ENCODE measurements around the gene KIAA1671. TPM values are rescaled to one million over a fixed set of nuclear protein-coding genes. Genes with fewer than 3 reads are reported as not detected.

The KIAA1671 gene
- total and polyA plus RNA-seq, 4 donors = 8.7 to 35.9 (median 19.1) TPM

DNA sequence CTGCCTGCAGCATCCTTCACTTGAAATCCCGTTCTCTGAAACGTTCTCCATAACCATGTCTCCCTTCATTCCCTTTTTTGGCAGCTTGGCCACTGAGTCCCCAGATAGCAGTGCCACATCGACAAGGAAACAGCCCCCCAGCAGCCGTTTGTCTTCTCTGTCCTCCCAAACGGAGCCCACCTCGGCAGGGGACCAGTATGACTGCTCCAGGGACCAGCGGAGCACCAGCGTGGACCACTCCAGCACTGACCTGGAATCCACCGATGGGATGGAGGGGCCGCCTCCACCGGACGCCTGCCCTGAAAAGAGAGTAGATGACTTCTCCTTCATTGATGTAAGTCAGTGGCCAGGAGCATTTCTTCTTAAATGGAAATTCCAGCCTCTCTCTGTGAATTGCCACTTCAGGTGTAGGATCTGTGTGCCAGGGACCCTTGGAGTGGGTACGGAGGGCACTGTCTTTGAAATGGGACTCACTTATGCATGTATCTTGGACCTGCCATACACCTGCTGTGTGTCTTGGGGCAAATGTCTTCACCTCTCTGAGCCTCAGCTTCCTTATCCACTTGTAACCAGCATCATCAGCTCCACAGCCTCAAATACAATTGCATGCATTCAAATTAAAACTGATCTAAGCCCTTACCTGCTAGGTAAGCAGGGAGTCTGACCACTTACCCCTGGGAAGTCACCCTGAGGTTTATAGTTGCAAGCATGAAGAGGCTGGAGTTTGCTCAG lies 221.8 kb downstream of the KIAA1671 start:
- Histone ChIP-seq H3K9ac (ENCODE audit: low read depth in 1 of 2, low read length in 2 of 2) (no peak overlapping the region), H3K36me3 (ENCODE audit: control insufficient read depth in 4 of 4, insufficient read depth in 3 of 4, low read depth in 1 of 4, low read length in 3 of 4) (peaks cover 15 to 43% (median 35%) of the 10 kb centered on the region in 4 donors), H3K9me3 (ENCODE audit: control insufficient read depth in 4 of 4, low read length in 3 of 4) (no peaks in the 10 kb centered on the region), H3K4me1 (ENCODE audit: control insufficient read depth in 4 of 4, insufficient read depth in 4 of 4, low read length in 3 of 4) (peaks cover 4 to 18% (median 8%) of the 10 kb centered on the region in 4 donors), H3K27ac (ENCODE audit: low read depth in 1 of 2, low read length in 2 of 2) (no peak overlapping the region), H3K4me3 (ENCODE audit: low read depth in 1 of 3, low read length in 3 of 3) (no peak overlapping the region), H3K27me3 (ENCODE audit: control insufficient read depth in 4 of 4, insufficient read depth in 4 of 4, low read length in 3 of 4) (no peaks in the 10 kb centered on the region)
- no peak for TF ChIP-seq SP1 (IDR thresholded peaks at IDR 0.05)
- no peak for TF ChIP-seq EGR1 (IDR thresholded peaks at IDR 0.05; ENCODE audit: low read depth in 2 of 2)
- TF ChIP-seq ZBTB33 (IDR thresholded peaks at IDR 0.05) = no peak
- TF ChIP-seq FOXA2 (IDR thresholded peaks at IDR 0.05) = no peak
- TF ChIP-seq HNF4G (IDR thresholded peaks at IDR 0.05) = no peak
- TF ChIP-seq ATF3 (IDR thresholded peaks at IDR 0.05) = no peak
- TF ChIP-seq RAD21 (IDR thresholded peaks at IDR 0.05) = no peak
- no peak for TF ChIP-seq TAF1 (conservative IDR thresholded peaks at IDR 0.05)
- TF ChIP-seq RXRA (IDR thresholded peaks at IDR 0.05) = no peak
- TF ChIP-seq, protein P1, sequence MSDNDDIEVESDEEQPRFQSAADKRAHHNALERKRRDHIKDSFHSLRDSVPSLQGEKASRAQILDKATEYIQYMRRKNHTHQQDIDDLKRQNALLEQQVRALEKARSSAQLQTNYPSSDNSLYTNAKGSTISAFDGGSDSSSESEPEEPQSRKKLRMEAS (IDR thresholded peaks at IDR 0.05) = no peak
- no peak for DNase-seq (ENCODE audit: low spot score)
- WGBS = 92% methylated on average over 13 of the region's 13 CpGs

DNA sequence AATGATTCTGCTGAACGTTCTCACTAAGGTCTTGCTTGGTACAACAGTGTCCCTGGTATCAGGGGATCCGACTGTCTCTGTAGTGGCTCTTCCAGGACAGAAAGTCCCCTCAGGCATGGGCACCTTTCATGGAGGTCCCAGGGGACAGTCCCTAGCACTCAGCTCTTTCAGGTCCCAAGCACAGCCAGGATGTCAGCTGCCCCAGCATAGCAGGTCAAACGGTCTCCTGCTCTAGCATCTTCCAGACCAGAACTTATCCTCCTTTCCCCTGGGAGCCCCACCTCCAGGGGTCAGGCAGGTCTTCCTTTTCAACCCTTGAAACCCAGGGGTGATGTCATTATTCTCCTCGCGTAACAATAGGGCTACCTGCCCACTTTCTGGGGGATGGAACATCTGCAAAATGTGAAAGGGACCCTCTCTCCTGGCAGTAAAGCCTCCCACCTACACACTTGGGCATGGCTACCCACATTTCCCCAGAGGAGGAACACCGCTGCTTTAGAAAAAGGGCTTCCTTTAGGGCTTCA lies 222.4 kb downstream of the KIAA1671 start:
- TF ChIP-seq GABPA (IDR thresholded peaks at IDR 0.05 in 1 of 2, conservative IDR thresholded peaks at IDR 0.05 in 1 of 2) (no peak), FOXA1 (IDR thresholded peaks at IDR 0.05) (no peak), ATF3 (IDR thresholded peaks at IDR 0.05) (no peak), SP1 (IDR thresholded peaks at IDR 0.05) (no peak), HNF4A (conservative IDR thresholded peaks at IDR 0.05) (no peak), HNF4G (IDR thresholded peaks at IDR 0.05) (no peak), FOXA2 (IDR thresholded peaks at IDR 0.05) (no peak), TAF1 (conservative IDR thresholded peaks at IDR 0.05) (no peak)
- TF ChIP-seq, protein P2, sequence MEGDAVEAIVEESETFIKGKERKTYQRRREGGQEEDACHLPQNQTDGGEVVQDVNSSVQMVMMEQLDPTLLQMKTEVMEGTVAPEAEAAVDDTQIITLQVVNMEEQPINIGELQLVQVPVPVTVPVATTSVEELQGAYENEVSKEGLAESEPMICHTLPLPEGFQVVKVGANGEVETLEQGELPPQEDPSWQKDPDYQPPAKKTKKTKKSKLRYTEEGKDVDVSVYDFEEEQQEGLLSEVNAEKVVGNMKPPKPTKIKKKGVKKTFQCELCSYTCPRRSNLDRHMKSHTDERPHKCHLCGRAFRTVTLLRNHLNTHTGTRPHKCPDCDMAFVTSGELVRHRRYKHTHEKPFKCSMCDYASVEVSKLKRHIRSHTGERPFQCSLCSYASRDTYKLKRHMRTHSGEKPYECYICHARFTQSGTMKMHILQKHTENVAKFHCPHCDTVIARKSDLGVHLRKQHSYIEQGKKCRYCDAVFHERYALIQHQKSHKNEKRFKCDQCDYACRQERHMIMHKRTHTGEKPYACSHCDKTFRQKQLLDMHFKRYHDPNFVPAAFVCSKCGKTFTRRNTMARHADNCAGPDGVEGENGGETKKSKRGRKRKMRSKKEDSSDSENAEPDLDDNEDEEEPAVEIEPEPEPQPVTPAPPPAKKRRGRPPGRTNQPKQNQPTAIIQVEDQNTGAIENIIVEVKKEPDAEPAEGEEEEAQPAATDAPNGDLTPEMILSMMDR (IDR thresholded peaks at IDR 0.05; ENCODE audit: low read depth, low read length, missing input control) = no peak
- TF ChIP-seq, protein P3, sequence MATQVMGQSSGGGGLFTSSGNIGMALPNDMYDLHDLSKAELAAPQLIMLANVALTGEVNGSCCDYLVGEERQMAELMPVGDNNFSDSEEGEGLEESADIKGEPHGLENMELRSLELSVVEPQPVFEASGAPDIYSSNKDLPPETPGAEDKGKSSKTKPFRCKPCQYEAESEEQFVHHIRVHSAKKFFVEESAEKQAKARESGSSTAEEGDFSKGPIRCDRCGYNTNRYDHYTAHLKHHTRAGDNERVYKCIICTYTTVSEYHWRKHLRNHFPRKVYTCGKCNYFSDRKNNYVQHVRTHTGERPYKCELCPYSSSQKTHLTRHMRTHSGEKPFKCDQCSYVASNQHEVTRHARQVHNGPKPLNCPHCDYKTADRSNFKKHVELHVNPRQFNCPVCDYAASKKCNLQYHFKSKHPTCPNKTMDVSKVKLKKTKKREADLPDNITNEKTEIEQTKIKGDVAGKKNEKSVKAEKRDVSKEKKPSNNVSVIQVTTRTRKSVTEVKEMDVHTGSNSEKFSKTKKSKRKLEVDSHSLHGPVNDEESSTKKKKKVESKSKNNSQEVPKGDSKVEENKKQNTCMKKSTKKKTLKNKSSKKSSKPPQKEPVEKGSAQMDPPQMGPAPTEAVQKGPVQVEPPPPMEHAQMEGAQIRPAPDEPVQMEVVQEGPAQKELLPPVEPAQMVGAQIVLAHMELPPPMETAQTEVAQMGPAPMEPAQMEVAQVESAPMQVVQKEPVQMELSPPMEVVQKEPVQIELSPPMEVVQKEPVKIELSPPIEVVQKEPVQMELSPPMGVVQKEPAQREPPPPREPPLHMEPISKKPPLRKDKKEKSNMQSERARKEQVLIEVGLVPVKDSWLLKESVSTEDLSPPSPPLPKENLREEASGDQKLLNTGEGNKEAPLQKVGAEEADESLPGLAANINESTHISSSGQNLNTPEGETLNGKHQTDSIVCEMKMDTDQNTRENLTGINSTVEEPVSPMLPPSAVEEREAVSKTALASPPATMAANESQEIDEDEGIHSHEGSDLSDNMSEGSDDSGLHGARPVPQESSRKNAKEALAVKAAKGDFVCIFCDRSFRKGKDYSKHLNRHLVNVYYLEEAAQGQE (IDR thresholded peaks at IDR 0.05) = no peak
- 87% methylated on average over 6 of the region's 6 CpGs for WGBS
- Histone ChIP-seq H3K36me3 (ENCODE audit: control insufficient read depth in 4 of 4, insufficient read depth in 3 of 4, low read depth in 1 of 4, low read length in 3 of 4) (peaks cover 15 to 49% (median 40%) of the 10 kb centered on the region in 4 donors), H3K27me3 (ENCODE audit: control insufficient read depth in 4 of 4, insufficient read depth in 4 of 4, low read length in 3 of 4) (no peaks in the 10 kb centered on the region), H3K9ac (ENCODE audit: low read depth in 1 of 2, low read length in 2 of 2) (no peak overlapping the region), H3K27ac (ENCODE audit: low read depth in 1 of 2, low read length in 2 of 2) (no peak overlapping the region), H3K4me1 (ENCODE audit: control insufficient read depth in 4 of 4, insufficient read depth in 4 of 4, low read length in 3 of 4) (peaks cover 4 to 16% (median 7%) of the 10 kb centered on the region in 4 donors), H3K9me3 (ENCODE audit: control insufficient read depth in 4 of 4, low read length in 3 of 4) (no peaks in the 10 kb centered on the region), H3K4me3 (ENCODE audit: low read depth in 1 of 3, low read length in 3 of 3) (no peak overlapping the region)
- no peak for DNase-seq (ENCODE audit: low spot score)

Data from liver (tissue), 9 donors.